GM12892 (cell line): ENCODE results near the gene CCDC24.

Experiments
- POLR2A ChIP-seq: IDR thresholded peaks from 2 replicates; pipeline ENCODE4 v1.6.1; 2011; ENCODE audit warnings: low read depth, low read length, control low read depth
- POLR2AphosphoS5 ChIP-seq: IDR thresholded peaks from 2 replicates; pipeline ENCODE4 v1.6.1; 2011; ENCODE audit warnings: low read depth, low read length, control low read depth
- TAF1 ChIP-seq: IDR thresholded peaks from 2 replicates; pipeline ENCODE4 v1.6.1; 2011; ENCODE audit warnings: low read depth, mild to moderate bottlenecking, control low read depth, low read length, borderline replicate concordance

DNA sequence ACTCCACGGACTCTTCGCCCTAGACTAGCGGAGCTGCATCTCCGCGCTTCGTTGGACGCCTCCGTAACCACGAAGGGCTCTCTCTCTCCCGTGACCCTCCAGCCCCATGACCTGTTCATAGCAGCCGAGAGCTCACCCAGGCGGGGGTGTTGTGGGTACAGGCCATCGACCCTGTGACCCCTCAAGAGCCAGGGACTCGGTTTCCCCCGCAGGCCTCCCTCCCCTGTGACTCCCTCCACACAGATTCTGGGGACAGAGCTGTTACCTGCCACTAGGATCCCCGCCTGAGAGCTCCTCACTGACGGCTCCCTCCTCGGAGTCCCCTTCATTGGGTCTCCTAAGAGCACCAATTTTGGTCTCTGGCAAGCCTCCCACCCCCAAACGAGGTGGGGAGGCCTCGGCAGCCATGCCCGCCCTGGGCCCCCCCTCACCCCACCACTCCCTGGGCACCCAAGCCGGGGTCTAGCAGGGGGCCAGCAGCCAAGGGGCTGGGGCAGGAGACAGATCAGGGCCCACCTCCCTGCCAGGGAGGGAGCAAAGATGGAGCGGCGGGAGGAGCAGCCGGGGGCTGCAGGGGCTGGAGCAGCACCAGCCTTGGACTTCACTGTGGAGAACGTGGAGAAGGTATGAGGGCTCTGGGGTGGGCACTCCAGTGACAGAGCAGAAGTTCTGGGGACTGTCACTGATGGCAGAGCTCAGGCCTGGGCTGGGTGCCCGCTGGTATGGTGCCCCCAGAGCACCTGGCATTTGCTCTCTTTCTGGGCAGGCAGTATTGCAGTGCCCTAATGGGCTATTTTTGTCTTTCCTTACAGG is 44.1 kb upstream of the CCDC24 start:
- TF ChIP-seq POLR2A, result no peak
- TF ChIP-seq TAF1, result no peak
- TF ChIP-seq POLR2AphosphoS5, result no peak
